Mucosa of stomach (tissue), 1 donor: ENCODE data around the gene SAFB.

Experiments
- H3K27me3 ChIP-seq: one replicate; pipeline ENCODE4 v1.7.0; 2013; ENCODE audit warnings: mild to moderate bottlenecking, low read length; ENCODE audit not compliant: control insufficient read depth, insufficient read depth
- H3K36me3 ChIP-seq: one replicate; pipeline ENCODE4 v1.7.0; 2013; ENCODE audit warnings: low read length; ENCODE audit not compliant: control insufficient read depth, insufficient read depth
- H3K4me1 ChIP-seq: one replicate; pipeline ENCODE4 v1.7.0; 2013; ENCODE audit warnings: mild to moderate bottlenecking, low read length; ENCODE audit not compliant: control insufficient read depth, insufficient read depth
- H3K4me3 ChIP-seq: one replicate; pipeline ENCODE4 v1.7.0; 2013; ENCODE audit warnings: low read length
- H3K9ac ChIP-seq: one replicate; pipeline ENCODE4 v1.7.0; 2013; ENCODE audit warnings: mild to moderate bottlenecking, low read length, moderate library complexity
- H3K9me3 ChIP-seq: one replicate; pipeline ENCODE4 v1.7.0; 2013; ENCODE audit warnings: mild to moderate bottlenecking, low read length, moderate library complexity; ENCODE audit not compliant: control insufficient read depth
- donor health status: Pancreatic carcinoma.

Gene SAFB

GRCh38 chr19:5661483-5661882 is 38.6 kb downstream of the SAFB start:
- Histone ChIP-seq H3K4me1 (no peaks in the 10 kb centered on the region), H3K36me3 (peaks cover 16% of the 10 kb centered on the region), H3K4me3 (no peak overlapping the region), H3K9me3 (no peaks in the 10 kb centered on the region), H3K27me3 (no peaks in the 10 kb centered on the region), H3K9ac (no peak overlapping the region)

- H3K27me3 ChIP-seq: no peaks in the 10 kb centered on the region
- peaks cover 16% of the 10 kb centered on the region for H3K36me3 ChIP-seq
- H3K9me3 ChIP-seq: no peaks in the 10 kb centered on the region
- H3K4me1 ChIP-seq: no peaks in the 10 kb centered on the region
- H3K9ac ChIP-seq: no peak overlapping the region
- no peak overlapping the region for H3K4me3 ChIP-seq
Observed at GRCh38 chr19:5663904-5664303, 41.0 kb downstream of the SAFB start.

GRCh38 chr19:5664515-5664914 is 41.6 kb downstream of the SAFB start:
- peaks cover 16% of the 10 kb centered on the region for H3K36me3 ChIP-seq
- no peak overlapping the region for H3K4me3 ChIP-seq
- H3K27me3 ChIP-seq: no peaks in the 10 kb centered on the region
- H3K9me3 ChIP-seq: no peaks in the 10 kb centered on the region
- H3K9ac ChIP-seq: no peak overlapping the region
- H3K4me1 ChIP-seq: no peaks in the 10 kb centered on the region

GRCh38 chr19:5665781-5666513 is 43.1 kb downstream of the SAFB start:
- H3K9ac ChIP-seq: no peak overlapping the region
- peaks cover 16% of the 10 kb centered on the region for H3K36me3 ChIP-seq
- no peak overlapping the region for H3K4me3 ChIP-seq
- H3K4me1 ChIP-seq: no peaks in the 10 kb centered on the region
- H3K27me3 ChIP-seq: no peaks in the 10 kb centered on the region
- H3K9me3 ChIP-seq: no peaks in the 10 kb centered on the region

GRCh38 chr19:5666921-5667610 is 44.2 kb downstream of the SAFB start:
- H3K27me3 ChIP-seq: no peaks in the 10 kb centered on the region
- H3K4me1 ChIP-seq: no peaks in the 10 kb centered on the region
- H3K36me3 ChIP-seq: peaks cover 16% of the 10 kb centered on the region
- no peak overlapping the region for H3K4me3 ChIP-seq
- H3K9ac ChIP-seq: no peak overlapping the region
- H3K9me3 ChIP-seq: no peaks in the 10 kb centered on the region

- Histone ChIP-seq H3K9ac (no peak overlapping the region), H3K36me3 (peaks cover 16% of the 10 kb centered on the region), H3K9me3 (no peaks in the 10 kb centered on the region), H3K27me3 (no peaks in the 10 kb centered on the region), H3K4me3 (no peak overlapping the region), H3K4me1 (no peaks in the 10 kb centered on the region)
Observed at GRCh38 chr19:5667751-5668271, 44.9 kb downstream of the SAFB start.

- H3K27me3 ChIP-seq: no peaks in the 10 kb centered on the region
Observed at GRCh38 chr19:5669212-5669611, 46.3 kb downstream of the SAFB start.

GRCh38 chr19:5671600-5671999 is 48.7 kb downstream of the SAFB start:
- H3K36me3 ChIP-seq: no peaks in the 10 kb centered on the region
- peaks cover 4% of the 10 kb centered on the region for H3K4me1 ChIP-seq
- H3K9me3 ChIP-seq: no peaks in the 10 kb centered on the region
- no peak overlapping the region for H3K9ac ChIP-seq
- H3K4me3 ChIP-seq: no peak overlapping the region
- no peaks in the 10 kb centered on the region for H3K27me3 ChIP-seq

More at GRCh38 chr19:5669212-5669611, 46.3 kb downstream of the SAFB start:
- no peaks in the 10 kb centered on the region for H3K4me1 ChIP-seq
- no peak overlapping the region for H3K9ac ChIP-seq
- H3K36me3 ChIP-seq: peaks cover 5% of the 10 kb centered on the region
- H3K4me3 ChIP-seq: no peak overlapping the region
- H3K9me3 ChIP-seq: no peaks in the 10 kb centered on the region

- peaks cover 4% of the 10 kb centered on the region for H3K4me1 ChIP-seq
- no peak overlapping the region for H3K9ac ChIP-seq
- no peaks in the 10 kb centered on the region for H3K27me3 ChIP-seq
- H3K4me3 ChIP-seq: no peak overlapping the region
- no peaks in the 10 kb centered on the region for H3K9me3 ChIP-seq
- no peaks in the 10 kb centered on the region for H3K36me3 ChIP-seq
Observed at GRCh38 chr19:5672708-5673459, 50.0 kb downstream of the SAFB start.

- Histone ChIP-seq H3K27me3 (no peaks in the 10 kb centered on the region), H3K4me3 (no peak overlapping the region), H3K9me3 (no peaks in the 10 kb centered on the region), H3K4me1 (peaks cover 4% of the 10 kb centered on the region), H3K36me3 (no peaks in the 10 kb centered on the region), H3K9ac (no peak overlapping the region)
Observed at GRCh38 chr19:5673752-5674151, 50.9 kb downstream of the SAFB start.

- Histone ChIP-seq H3K9ac (no peak overlapping the region), H3K4me3 (no peak overlapping the region), H3K27me3 (no peaks in the 10 kb centered on the region), H3K4me1 (peaks cover 10% of the 10 kb centered on the region), H3K36me3 (no peaks in the 10 kb centered on the region), H3K9me3 (no peaks in the 10 kb centered on the region)
Observed at GRCh38 chr19:5674714-5675113, 51.8 kb downstream of the SAFB start.
